Activated CD8-positive, alpha-beta memory T cell treated with anti-CD3 and anti-CD28 coated beads, Interleukin-2, amount 50 U/mL, for 1 hour (primary cell): Measurements from ENCODE around the gene ABCC1.
A peak's percentile ranks its signal among the peaks of the same experiment; 100 is the strongest.
"Not testable (repeated sequence)": the region's sequence is repeated elsewhere in the genome, so short reads cannot be mapped to it uniquely, and the experiment has no call there.

Experiments
- DNase-seq: peaks from one replicate; pipeline ENCODE4 v3.0.0-alpha.2; 2020; ENCODE audit errors: extremely low read depth

Gene ABCC1

GRCh38 chr16:15946257-15947044 lies 3.0 kb upstream of the ABCC1 start:
- DNase-seq, result no peak

- DNase-seq, result no peak
Measured at GRCh38 chr16:15947983-15948509, 1.4 kb upstream of the ABCC1 start.

GRCh38 chr16:15948532-15949209 lies 745 bp upstream of the ABCC1 start:
- DNase-seq, result no peak

DNA sequence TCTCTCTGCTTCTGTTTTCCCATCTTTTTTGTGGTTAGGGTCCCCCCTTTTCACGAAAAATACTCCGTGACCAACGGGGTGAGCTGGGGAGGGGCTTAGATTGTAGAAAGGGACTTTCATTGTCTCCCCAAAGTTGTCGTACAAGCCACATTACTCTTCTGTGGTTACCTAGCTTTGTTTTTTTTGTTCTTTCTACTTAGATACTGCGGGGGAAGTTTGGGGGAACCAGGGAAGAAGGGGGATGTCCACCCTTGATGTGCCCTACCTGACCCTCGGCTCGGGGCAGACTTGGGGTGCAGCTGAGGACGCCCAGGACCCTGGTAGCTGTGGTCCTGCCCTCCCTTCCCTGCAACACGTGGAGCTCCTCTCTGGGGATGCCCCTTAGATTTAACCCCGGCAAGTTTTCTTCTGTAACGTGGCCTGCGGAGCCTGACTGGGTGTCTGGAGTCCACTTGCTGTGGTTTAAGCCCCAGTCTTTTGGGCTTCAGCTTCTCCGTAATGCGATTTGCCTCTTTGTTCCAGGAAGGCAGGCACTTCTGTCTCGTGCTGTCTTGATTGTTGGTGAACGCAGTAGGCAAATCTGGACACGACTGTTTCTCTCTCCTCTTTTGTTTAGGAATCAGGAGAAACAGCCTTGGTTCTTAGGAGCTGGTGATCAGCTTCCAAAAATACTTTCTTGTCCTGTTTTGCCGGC lies 892 bp downstream of the ABCC1 start:
- DNase-seq, result no peak

DNA sequence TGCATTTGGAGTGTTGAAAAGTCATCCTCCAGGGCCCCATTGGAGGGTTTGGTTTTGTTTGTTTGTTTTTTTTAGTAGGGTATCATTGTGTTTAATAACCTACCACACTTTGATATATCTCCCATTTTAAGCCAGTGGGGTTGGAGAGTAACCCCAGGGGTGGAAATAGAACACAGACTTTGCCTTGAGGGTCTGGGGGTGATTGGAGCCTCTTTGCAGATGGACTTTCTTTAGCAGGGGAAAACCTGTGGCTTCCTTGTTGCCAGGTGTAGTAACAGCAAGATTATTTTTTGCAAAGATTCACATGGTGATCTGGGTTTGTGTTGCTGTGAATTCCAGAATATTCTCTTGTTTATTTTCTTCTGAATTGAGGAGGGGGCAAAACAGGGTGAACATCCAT lies 1.5 kb downstream of the ABCC1 start:
- DNase-seq, result no peak

DNA sequence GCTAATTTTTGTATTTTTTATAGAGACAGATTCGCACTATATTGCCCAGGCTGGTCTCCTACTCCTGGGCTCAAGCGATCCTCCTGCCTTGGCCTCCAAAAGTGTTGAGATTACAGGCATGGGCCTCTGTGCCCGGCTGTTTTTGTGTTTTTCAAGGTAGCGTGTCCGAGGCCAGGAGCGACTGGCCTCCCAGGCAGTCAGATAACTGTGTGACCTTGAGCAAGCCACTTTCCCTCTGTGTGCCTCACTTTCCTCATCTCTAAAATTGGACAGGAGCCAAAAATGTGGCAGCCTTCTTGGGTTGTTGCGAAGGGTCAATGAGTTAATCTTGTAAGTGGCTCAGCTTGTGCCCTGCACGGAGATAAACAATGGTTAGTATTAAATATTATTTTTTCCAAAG lies 2.4 kb downstream of the ABCC1 start:
- DNase-seq, result no peak

- DNase-seq, result no peak
Measured at GRCh38 chr16:15952265-15952711, 2.9 kb downstream of the ABCC1 start.

DNA sequence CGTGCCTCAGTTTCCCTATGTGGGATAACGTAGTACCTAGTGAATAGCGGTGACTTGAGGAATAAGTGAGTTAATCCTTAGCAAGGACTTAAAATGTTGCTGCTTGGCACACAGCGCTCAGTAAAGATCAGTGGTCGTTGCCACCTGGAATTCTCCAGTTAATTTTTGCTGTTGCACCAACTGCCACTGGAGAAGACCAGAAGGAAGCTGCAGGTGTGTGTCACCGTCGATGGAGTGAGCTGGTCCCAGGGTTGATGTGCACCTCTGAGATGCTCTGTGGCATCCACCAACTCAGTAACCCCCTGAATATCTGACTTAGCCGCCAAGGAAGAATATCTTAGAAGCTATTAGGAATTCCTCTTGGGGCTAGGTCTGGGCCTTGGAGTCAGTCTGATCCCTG lies 4.1 kb downstream of the ABCC1 start:
- no peak for DNase-seq

GRCh38 chr16:15953929-15954813 lies 4.8 kb downstream of the ABCC1 start:
- DNase-seq, result no peak

- no peak for DNase-seq
Measured at GRCh38 chr16:15954814-15955151, 5.4 kb downstream of the ABCC1 start.

GRCh38 chr16:15955425-15955824 lies 6.0 kb downstream of the ABCC1 start:
- DNase-seq, result no peak

DNA sequence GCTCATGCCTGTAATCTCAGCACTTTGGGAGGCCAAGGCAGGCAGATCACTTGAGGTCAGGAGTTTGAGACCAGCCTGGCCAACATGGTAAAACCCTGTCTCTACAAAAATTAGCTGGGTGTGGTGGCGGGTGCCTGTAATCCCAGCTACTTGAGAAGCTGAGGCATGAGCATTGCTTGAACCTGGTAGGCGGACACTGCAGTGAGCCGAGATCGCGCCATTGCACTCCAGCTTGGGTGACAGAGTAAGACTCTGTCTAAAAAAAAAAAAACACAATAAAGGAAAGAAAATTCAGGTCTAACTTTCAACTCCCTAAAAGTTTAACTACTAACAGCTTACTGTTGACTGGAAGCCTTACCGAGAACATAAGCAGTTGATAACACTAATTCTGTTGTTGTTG lies 6.7 kb downstream of the ABCC1 start:
- DNase-seq, result not testable (repeated sequence)

DNA sequence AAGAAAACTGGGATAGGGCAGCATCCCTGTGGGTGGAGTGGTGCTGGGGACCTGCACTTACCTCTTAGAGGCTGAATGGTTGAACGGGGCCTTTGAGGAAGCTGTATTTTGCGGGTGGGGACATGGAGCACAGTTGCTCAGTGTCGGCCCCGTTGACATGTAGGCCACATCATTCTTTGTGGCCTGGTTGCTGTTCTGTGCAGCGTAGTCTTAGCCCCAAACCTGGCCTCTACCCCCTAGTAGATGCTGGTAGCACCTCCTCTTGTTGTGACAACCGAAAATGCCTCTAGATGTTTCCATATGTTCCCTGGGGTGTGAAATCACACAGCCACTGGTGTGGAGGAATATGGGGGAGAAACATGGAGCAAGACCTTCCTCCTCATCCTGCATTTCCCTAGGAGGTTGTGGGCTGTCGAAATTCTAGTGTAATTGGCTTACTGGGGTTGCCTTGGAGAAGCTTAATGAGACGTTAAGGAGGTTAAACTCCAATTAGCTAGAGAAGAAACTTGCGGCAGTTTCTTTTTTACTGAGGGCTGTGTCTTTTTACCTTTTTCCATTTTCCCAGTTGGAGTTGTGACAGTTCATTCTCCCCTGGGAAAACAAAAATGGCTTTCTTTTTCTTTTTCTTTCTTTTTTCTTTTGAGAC lies 9.4 kb downstream of the ABCC1 start:
- DNase-seq, result no peak

- DNase-seq, result no peak
Measured at GRCh38 chr16:15960124-15960971, 10.9 kb downstream of the ABCC1 start.

DNA sequence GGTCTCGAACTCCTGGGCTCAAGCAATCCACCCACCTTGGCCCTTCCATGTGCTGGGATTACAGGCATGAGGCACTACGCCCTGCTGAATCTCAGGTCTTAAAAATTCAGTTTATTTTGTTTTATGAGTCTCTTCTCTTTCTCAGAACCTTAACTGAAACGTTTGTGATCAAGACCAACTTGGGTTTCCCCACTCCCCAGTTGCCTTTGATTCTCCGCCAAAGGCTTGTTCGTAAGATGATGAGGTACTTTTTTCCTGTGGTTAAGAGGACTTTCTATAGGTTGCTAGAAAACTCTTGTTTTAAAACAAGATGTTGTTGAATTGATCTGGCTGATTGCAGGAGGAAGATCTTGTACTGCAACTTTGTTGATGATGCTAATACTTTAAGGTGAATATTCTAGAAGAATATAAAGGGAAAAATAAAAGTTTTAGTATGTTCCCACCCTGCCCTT lies 11.7 kb downstream of the ABCC1 start:
- DNase-seq, result peak; percentile 47

DNA sequence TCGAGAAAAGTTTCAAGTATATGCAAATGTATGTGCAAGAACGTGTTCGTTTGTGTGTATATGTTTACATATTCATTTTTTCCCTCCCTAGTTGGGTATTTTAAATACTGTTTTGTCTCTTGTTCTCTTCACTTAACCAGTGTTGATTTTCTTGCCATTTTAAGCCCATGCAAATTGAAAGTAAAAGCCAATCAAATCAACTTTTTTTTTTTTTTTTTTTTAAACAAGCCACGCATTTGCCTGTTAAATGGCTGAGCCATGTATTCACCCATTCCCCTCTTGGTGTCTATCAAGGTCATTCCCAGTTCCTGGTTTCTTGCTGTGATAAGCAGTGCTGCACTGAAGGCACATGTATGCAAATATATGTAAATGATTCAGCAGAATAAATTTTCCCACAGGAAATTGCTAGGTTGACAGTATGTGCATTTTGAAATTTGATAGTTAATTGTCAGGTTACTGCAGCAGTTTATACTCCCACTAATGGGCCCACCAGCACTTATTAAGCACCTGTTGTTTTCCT lies 12.2 kb downstream of the ABCC1 start:
- DNase-seq, result no peak

- no peak for DNase-seq
Measured at GRCh38 chr16:15963307-15963910, 14.0 kb downstream of the ABCC1 start.

GRCh38 chr16:15966420-15966819 lies 17.0 kb downstream of the ABCC1 start:
- no peak for DNase-seq

- DNase-seq, result no peak
Measured at GRCh38 chr16:15966836-15967546, 17.6 kb downstream of the ABCC1 start.
